Measurements from ENCODE around the gene GPRC5C.

Gene GPRC5C

GRCh38 chr17:74430706-74431567, 951 bp upstream of the GPRC5C start:
- DNase-seq (ENCODE audit: low read depth, low spot score), result peak; percentile 82
- peak overlapping the region; percentile 91 for H3K27ac ChIP-seq

GRCh38 chr17:74432424-74432690, 469 bp downstream of the GPRC5C start:
- no peak overlapping the region for H3K27ac ChIP-seq
- DNase-seq (ENCODE audit: low read depth, low spot score), result no peak

GRCh38 chr17:74432766-74433391, 991 bp downstream of the GPRC5C start:
- DNase-seq (ENCODE audit: low read depth, low spot score), result no peak
- H3K27ac ChIP-seq, result no peak overlapping the region

- H3K27ac ChIP-seq, result no peak overlapping the region
- DNase-seq (ENCODE audit: low read depth, low spot score), result no peak
These were observed 1.7 kb downstream of the GPRC5C start for GRCh38 chr17:74433421-74434121.

GRCh38 chr17:74435775-74436359, 4.0 kb downstream of the GPRC5C start:
- no peak overlapping the region for H3K27ac ChIP-seq
- no peak for DNase-seq (ENCODE audit: low read depth, low spot score)

- no peak for DNase-seq (ENCODE audit: low read depth, low spot score)
- H3K27ac ChIP-seq, result no peak overlapping the region
These were observed 5.8 kb downstream of the GPRC5C start for GRCh38 chr17:74437702-74438101.

- no peak overlapping the region for H3K27ac ChIP-seq
- DNase-seq (ENCODE audit: low read depth, low spot score), result no peak
These were observed 8.0 kb downstream of the GPRC5C start for GRCh38 chr17:74439691-74440567.

- no peak overlapping the region for H3K27ac ChIP-seq
- no peak for DNase-seq (ENCODE audit: low read depth, low spot score)
These were observed 9.6 kb downstream of the GPRC5C start for GRCh38 chr17:74441537-74441936.

GRCh38 chr17:74442291-74442669, 10.4 kb downstream of the GPRC5C start:
- H3K27ac ChIP-seq, result peak overlapping the region; percentile 49
- DNase-seq (ENCODE audit: low read depth, low spot score), result no peak

- DNase-seq (ENCODE audit: low read depth, low spot score), result peak; percentile 58
- peak overlapping the region; percentile 49 for H3K27ac ChIP-seq
These were observed 11.0 kb downstream of the GPRC5C start for GRCh38 chr17:74442670-74443515.

GRCh38 chr17:74443516-74444296, 11.8 kb downstream of the GPRC5C start:
- H3K27ac ChIP-seq, result peak overlapping the region; percentile 49
- no peak for DNase-seq (ENCODE audit: low read depth, low spot score)

- DNase-seq (ENCODE audit: low read depth, low spot score), result no peak
These were observed 12.5 kb downstream of the GPRC5C start for GRCh38 chr17:74444406-74444805.

GRCh38 chr17:74445158-74445557, 13.3 kb downstream of the GPRC5C start:
- DNase-seq (ENCODE audit: low read depth, low spot score), result no peak
- H3K27ac ChIP-seq, result no peak overlapping the region

More at GRCh38 chr17:74444406-74444805, 12.5 kb downstream of the GPRC5C start:
- H3K27ac ChIP-seq, result no peak overlapping the region

GRCh38 chr17:74446551-74447500, 14.9 kb downstream of the GPRC5C start:
- no peak overlapping the region for H3K27ac ChIP-seq
- no peak for DNase-seq (ENCODE audit: low read depth, low spot score)

GRCh38 chr17:74447628-74448159, 15.8 kb downstream of the GPRC5C start:
- no peak overlapping the region for H3K27ac ChIP-seq
- no peak for DNase-seq (ENCODE audit: low read depth, low spot score)

- no peak for DNase-seq (ENCODE audit: low read depth, low spot score)
- no peak overlapping the region for H3K27ac ChIP-seq
These were observed 16.9 kb downstream of the GPRC5C start for GRCh38 chr17:74448756-74449155.

- DNase-seq (ENCODE audit: low read depth, low spot score), result no peak
- H3K27ac ChIP-seq, result no peak overlapping the region
These were observed 17.4 kb downstream of the GPRC5C start for GRCh38 chr17:74449306-74449705.

Measured in epithelial cell of prostate (primary cell).